GM18517 (cell line): ENCODE data around the gene CNFN.

Experiments
- ATAC-seq: cut with Tn5 transposase; IDR thresholded peaks from one replicate; pipeline ENCODE4 v1.9.1; 2021; ENCODE audit warnings: mild to moderate bottlenecking, moderate library complexity; ENCODE audit not compliant: unreplicated experiment

Gene CNFN

DNA sequence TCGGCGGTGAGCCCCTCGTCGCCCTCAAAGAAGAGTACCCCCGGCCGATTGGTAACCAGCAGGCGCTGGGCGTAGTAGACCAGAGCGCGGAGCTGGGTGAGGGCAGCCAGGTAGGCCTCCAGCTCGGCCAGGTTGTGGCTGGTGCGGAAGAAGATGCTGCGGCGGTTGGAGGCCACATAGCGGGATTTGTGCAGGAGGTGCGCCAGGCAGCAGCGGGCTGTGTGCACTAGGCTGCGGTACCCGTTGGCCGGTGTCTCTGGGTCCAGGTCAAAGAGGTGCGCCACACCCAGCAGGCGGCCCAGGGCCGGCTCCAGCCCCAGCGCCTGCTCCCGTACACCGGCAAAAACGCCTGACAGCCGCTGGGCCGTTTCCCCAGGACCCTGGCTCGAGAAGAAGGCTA, 20.3 kb upstream of the CNFN start:
- ATAC-seq, result no peak

DNA sequence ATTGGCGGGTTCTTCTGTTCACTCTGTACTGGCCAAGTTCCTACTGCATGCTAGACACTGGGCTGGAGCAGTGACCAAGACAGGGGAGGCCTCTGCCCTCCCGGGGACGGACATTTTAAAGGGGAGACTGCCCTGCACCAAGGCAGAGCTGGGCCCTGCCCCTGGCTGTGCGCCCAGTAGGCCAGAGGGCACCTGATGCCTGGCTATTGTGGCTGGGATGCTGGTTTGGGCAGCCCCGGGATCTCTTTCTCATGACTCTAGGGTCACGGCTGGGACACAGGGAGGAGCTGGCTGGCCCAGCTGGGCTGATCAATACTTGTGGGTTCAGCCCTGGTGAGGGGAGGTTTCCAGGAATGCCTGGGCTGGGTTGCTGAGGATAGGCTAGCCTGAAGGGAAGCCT, 19.4 kb upstream of the CNFN start:
- no peak for ATAC-seq

GRCh38 chr19:42407816-42408175, 17.7 kb upstream of the CNFN start:
- ATAC-seq, result no peak

DNA sequence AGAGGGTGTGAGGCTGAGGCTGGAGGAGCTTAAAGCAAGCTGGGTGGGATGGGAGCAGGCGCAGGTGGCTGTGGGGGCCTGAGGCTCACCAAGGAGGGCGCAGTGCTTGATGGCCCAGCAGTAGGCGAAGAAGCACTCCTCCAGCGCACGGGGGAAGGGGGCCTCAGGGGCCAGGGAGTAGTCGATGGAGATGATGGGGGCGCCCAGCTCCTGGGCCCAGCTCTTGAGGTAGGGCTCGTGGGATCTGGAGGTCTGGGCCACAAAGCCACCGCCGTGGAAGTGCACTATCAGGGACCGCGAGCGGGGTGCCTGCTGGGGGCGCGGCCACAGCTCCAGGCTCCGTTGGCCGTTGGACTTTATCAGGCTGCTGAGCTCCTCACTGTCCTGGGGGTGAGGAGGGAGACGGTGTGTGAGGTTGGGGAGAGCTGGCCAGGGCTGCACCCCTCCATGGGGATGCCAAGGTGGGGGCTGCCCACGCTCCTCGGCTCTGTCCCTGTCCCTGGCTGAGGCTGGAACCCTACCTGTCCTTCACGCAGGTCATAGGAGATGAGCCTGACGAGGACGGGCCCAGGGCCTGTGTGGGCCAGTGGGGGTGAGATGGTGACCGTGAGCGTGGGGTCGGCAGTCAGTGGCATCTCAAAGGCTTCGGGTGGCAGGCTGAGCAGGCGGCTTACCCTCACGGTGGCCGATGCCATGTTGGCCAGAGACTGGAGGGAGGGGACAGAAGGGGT, 17.2 kb upstream of the CNFN start:
- ATAC-seq, result no peak

- no peak for ATAC-seq
Measured at GRCh38 chr19:42406111-42406510, 16.0 kb upstream of the CNFN start.

GRCh38 chr19:42403586-42403985, 13.5 kb upstream of the CNFN start:
- ATAC-seq, result no peak

- no peak for ATAC-seq
Measured at GRCh38 chr19:42402376-42403116, 12.4 kb upstream of the CNFN start.

DNA sequence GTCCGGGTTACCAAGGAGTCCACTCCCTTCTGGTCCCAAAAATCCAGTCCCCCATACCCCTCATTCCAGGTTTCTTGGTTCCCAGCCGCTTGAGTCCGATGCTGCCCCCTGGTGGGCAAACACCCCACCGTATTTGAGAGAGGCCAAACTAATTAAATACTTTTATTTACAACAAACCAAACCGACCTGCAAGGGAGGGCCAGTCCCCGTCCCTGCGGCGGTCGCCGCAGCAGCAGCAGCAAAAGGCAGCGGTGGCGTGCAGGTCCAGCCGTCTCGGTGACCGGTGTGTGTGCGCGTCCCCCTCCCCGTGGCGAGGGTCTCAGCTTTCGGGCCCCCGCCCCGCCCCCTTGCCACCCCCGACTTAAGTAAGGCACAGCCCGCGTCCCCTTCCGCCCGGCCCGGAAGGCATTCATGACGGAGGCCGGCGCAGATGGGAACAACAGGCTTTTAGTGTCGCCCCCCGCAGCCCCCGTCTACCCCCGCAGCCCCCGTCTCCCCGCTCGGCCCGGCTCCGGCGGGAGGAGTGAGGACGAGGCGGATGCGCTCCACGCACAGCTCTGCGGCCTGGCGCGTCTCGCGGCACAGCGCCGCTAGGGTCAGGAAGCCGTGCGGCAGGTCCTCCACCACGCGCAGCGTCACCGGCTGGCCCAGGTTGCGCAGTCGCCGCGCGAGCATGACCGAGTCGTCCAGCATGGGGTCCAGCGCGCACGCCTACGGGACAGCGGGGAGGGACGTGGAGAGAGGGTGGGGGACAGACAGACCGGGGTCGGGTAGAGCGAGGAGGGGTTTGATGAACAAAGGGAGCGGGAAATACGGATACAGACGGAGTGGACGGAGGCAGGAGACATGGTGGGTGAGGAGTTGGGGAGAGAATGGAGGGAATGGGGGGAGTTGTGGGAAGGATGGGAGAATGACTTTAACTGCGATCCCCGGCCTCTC, 11.5 kb upstream of the CNFN start:
- no peak for ATAC-seq

- ATAC-seq, result no peak
Measured at GRCh38 chr19:42400404-42400803, 10.3 kb upstream of the CNFN start.

- no peak for ATAC-seq
Measured at GRCh38 chr19:42397263-42398166, 7.4 kb upstream of the CNFN start.

GRCh38 chr19:42396381-42397262, 6.5 kb upstream of the CNFN start:
- ATAC-seq, result peak; percentile 94

DNA sequence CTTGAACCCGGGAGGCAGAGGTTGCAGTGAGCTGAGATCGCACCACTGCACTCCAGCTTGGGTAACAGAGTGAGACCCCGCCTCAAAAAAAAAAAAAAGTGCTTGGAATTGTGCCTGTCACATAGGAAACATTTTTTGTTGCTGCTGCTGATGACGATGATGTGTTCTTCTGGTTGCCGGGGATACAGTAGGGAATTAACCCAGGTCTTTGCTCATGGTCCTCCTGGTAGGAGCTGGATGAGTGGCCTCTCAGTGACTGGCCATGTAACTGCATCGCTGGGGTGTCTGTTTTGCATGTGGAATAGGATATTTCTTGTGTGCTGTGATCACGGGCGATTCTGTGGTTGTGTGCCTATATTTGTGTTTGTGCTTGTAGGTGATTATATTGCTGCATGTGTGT, 4.7 kb upstream of the CNFN start:
- no peak for ATAC-seq

DNA sequence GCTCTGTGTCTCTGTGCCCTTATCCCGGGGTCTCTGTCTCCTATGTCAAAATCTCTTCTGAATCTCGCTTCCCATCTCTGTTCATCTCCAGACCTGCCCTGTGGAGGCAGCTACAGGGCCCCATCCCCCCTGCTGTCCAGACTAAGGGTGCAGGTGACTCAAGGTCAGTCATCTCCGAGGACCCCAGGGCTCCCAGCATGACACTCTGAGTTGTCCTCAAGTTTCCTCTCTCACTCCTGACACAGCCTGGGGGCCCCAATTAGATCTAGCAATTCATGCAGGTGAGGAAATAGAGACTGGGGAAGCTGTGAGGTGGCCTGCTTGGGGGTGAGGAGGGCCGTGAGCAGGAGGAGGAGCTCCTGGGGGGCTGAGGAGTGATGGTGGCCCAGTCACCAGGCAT, 2.1 kb upstream of the CNFN start:
- ATAC-seq, result no peak

GRCh38 chr19:42388851-42389489, 1.1 kb downstream of the CNFN start:
- no peak for ATAC-seq

DNA sequence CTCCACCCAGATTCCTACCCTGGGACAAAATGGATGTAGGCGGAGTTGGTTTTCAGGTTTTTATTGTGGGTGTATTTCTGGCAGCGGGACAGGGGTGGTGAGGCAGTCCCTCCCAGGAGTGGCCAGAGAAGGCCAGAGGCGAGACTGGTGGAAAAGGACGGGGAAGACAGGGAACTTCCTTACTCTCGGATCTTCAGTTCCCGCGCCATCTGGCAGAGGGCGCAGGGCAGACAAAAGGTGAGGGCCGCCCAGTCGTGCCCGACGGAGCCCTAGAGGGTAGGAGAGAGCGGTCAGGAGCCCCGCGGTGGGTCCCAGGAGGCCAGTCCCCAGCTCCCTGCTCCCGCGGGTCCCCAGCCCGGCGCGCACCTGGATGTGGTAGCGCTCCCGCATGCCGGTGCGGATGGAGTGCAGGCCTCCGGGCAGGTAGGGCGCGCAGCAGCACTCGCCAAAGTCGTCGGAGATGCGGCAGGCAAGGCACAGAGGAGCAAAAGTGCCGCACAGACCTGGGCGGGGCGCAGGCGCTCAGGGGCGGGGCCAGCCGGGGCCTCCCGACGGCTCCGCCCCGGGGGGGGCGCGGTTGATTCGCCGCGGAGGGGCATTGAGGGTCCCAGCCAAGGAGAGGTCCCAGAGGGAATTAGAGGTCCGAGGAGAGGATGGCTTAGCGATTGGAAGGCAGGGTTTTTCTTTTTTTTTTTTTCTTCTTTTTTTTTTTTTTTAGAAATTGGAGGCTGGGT, 3.0 kb downstream of the CNFN start:
- no peak for ATAC-seq

- ATAC-seq, result no peak
Measured at GRCh38 chr19:42380155-42380554, 9.9 kb downstream of the CNFN start.

DNA sequence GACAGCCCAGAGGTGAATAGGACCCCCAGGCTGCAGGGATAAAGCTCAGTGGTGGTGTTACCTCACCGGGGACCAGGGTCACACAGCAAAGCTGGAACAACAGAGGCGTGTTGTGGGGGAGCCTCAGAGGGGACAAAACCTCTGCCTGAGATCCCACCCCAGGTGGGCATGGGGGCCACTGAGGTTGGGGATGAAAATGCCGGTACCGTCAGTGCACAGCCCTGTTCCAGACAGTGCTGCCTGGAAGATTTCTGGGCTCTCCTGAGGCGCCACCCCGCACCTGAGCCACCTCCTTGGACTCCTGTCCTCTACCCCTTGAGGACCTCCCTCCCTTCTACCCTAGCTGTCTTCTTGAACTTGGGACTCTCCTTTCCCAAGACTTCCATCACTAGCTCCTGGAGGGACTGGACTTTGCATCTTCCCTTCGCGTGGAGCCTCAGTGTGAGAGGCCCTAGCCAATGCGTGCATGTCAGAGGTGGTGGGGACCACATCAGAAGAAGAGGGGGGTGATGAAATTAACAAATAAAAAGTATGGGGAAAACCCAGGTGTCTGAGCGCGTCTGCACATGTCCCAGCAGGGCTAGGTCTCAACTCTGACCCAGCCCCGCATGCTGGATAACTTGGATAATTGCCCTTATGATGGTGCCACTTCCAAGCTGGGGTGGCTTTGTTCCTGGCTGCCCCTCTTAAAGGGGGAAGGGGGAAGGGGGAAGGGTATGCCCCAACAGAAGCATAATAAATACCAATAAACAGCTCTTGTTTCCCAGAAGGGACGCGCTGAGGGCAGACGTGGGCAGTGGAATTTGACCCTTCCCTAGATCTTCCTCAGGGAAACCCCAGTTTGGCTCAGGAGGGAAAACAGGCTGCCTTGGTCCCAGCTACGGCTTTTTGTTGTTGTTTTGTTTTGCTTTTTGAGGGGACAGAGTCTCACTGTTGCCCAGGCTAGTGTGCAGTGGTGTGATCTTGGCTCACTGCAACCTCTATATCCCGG, 11.6 kb downstream of the CNFN start:
- ATAC-seq, result no peak
